ENCODE data around the gene VPS37D.

DNA sequence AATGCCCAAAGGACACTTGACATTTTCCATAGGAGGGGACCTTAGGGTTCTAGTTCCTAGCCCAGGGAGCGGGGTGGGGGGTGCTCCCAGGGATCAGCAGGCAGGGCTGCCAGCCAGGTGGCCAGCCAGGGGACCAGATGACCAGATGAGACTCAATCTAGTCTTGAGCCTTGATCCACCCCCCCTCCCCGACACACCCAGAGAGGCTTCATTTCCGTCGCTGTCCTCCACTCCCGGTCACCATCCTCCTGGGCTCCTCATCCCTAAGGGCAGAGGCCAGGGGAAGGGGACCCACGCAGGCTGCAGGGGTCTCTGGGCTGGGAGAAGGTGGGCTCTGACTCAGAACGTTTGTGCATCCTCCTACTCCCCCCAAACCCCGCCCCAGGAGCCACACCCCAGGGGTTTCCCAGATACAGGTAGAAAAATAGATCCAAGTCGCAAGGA is 50.8 kb downstream of the VPS37D start:
- TF ChIP-seq CTCF (IDR thresholded peaks at IDR 0.05; ENCODE audit: poor library complexity, severe bottlenecking) (no peak), POLR2AphosphoS5 (IDR thresholded peaks at IDR 0.05) (no peak), EP300 (conservative IDR thresholded peaks at IDR 0.05; ENCODE audit: poor library complexity, severe bottlenecking) (no peak), SMC3 (conservative IDR thresholded peaks at IDR 0.05; ENCODE audit: poor library complexity) (no peak), MXI1 (conservative IDR thresholded peaks at IDR 0.05; ENCODE audit: poor library complexity, severe bottlenecking) (no peak), EZH2 (IDR thresholded peaks at IDR 0.05; ENCODE audit: borderline replicate concordance, insufficient read depth, low read length, poor library complexity, severe bottlenecking) (no peak), RAD21 (conservative IDR thresholded peaks at IDR 0.05) (no peak), TAF1 (IDR thresholded peaks at IDR 0.05; ENCODE audit: low read depth) (no peak)
- TF ChIP-seq, protein P1, sequence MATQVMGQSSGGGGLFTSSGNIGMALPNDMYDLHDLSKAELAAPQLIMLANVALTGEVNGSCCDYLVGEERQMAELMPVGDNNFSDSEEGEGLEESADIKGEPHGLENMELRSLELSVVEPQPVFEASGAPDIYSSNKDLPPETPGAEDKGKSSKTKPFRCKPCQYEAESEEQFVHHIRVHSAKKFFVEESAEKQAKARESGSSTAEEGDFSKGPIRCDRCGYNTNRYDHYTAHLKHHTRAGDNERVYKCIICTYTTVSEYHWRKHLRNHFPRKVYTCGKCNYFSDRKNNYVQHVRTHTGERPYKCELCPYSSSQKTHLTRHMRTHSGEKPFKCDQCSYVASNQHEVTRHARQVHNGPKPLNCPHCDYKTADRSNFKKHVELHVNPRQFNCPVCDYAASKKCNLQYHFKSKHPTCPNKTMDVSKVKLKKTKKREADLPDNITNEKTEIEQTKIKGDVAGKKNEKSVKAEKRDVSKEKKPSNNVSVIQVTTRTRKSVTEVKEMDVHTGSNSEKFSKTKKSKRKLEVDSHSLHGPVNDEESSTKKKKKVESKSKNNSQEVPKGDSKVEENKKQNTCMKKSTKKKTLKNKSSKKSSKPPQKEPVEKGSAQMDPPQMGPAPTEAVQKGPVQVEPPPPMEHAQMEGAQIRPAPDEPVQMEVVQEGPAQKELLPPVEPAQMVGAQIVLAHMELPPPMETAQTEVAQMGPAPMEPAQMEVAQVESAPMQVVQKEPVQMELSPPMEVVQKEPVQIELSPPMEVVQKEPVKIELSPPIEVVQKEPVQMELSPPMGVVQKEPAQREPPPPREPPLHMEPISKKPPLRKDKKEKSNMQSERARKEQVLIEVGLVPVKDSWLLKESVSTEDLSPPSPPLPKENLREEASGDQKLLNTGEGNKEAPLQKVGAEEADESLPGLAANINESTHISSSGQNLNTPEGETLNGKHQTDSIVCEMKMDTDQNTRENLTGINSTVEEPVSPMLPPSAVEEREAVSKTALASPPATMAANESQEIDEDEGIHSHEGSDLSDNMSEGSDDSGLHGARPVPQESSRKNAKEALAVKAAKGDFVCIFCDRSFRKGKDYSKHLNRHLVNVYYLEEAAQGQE (IDR thresholded peaks at IDR 0.05; ENCODE audit: borderline replicate concordance) = no peak
